CD4-positive, alpha-beta T cell treated with Interferon gamma for 1 hour (primary cell): ENCODE data around the gene KRT12.
A peak's percentile ranks its signal among the peaks of the same experiment; 100 is the strongest.

ENCODE experiments used
- DNase-seq: peaks from one replicate; pipeline ENCODE4 v3.0.0-alpha.2; 2020

Gene KRT12

GRCh38 chr17:40866838-40867237 lies at the start of gene KRT12:
Gene KRT12, minus strand, starts transcription at chr17:40867223. Its CDS starts 37 bp downstream, at chr17:40867186.
- DNase-seq: no peak

- no peak for DNase-seq
Measured at GRCh38 chr17:40916366-40916765, 49.3 kb upstream of the KRT12 start.

- DNase-seq: no peak
Measured at GRCh38 chr17:40915721-40916256, 48.8 kb upstream of the KRT12 start.

GRCh38 chr17:40915199-40915661 lies 48.2 kb upstream of the KRT12 start:
- no peak for DNase-seq

GRCh38 chr17:40914075-40914855 lies 47.2 kb upstream of the KRT12 start:
- DNase-seq: no peak

GRCh38 chr17:40912486-40913210 lies 45.6 kb upstream of the KRT12 start:
- DNase-seq: no peak

- no peak for DNase-seq
Measured at GRCh38 chr17:40910441-40910841, 43.4 kb upstream of the KRT12 start.

GRCh38 chr17:40909755-40910154 lies 42.7 kb upstream of the KRT12 start:
- no peak for DNase-seq

GRCh38 chr17:40909351-40909750 lies 42.3 kb upstream of the KRT12 start:
- peak; percentile 66 for DNase-seq

- no peak for DNase-seq
Measured at GRCh38 chr17:40906613-40907012, 39.6 kb upstream of the KRT12 start.

- no peak for DNase-seq
Measured at GRCh38 chr17:40905370-40905769, 38.3 kb upstream of the KRT12 start.

GRCh38 chr17:40903129-40903847 lies 36.3 kb upstream of the KRT12 start:
- DNase-seq: no peak

- DNase-seq: no peak
Measured at GRCh38 chr17:40902498-40902897, 35.5 kb upstream of the KRT12 start.

- no peak for DNase-seq
Measured at GRCh38 chr17:40901981-40902474, 35.0 kb upstream of the KRT12 start.

GRCh38 chr17:40900809-40901356 lies 33.9 kb upstream of the KRT12 start:
- no peak for DNase-seq

- no peak for DNase-seq
Measured at GRCh38 chr17:40896916-40897455, 30.0 kb upstream of the KRT12 start.

- DNase-seq: no peak
Measured at GRCh38 chr17:40895106-40895730, 28.2 kb upstream of the KRT12 start.

- no peak for DNase-seq
Measured at GRCh38 chr17:40888196-40888720, 21.2 kb upstream of the KRT12 start.

- DNase-seq: no peak
Measured at GRCh38 chr17:40886090-40886489, 19.1 kb upstream of the KRT12 start.

- no peak for DNase-seq
Measured at GRCh38 chr17:40884708-40885512, 17.9 kb upstream of the KRT12 start, which contains the start of gene KRT20. Gene KRT20, minus strand, starts transcription at chr17:40885242. Its CDS starts 57 bp downstream, at chr17:40885185.
